Lower leg skin (tissue), 3 donors: ENCODE results near the gene SRRM3.

Experiments
- CTCF ChIP-seq, 3 donors: fragments of 450-650 bp; IDR thresholded peaks; one replicate each; pipeline ENCODE4 v1.5.1; 2016; ENCODE audit warnings: antibody characterized with exemption in 3 of 3, mild to moderate bottlenecking in 3 of 3, moderate library complexity in 2 of 3
- POLR2A ChIP-seq, 2 donors: fragments of 450-650 bp; IDR thresholded peaks; one replicate each; pipeline ENCODE4 v1.6.1; 2016 to 2017; ENCODE audit warnings: antibody characterized with exemption in 2 of 2, mild to moderate bottlenecking in 1 of 2, moderate library complexity in 1 of 2

GRCh38 chr7:76269895-76270294 is 68.2 kb downstream of the SRRM3 start:
- no peak for TF ChIP-seq CTCF (IDR thresholded peaks at IDR 0.05)
- TF ChIP-seq POLR2A (IDR thresholded peaks at IDR 0.05) = no peak
